Measurements from ENCODE around the gene COL4A1.

GRCh38 chr13:110293037-110293436 is 13.9 kb downstream of the COL4A1 start:
- TF ChIP-seq EZH2 (IDR thresholded peaks at IDR 0.05; ENCODE audit: insufficient read depth, poor library complexity, severe bottlenecking) (no peak), EZH2phosphoT487 (IDR thresholded peaks at IDR 0.05; ENCODE audit: insufficient read depth, low read depth) (no peak)

Measured in GM23248 (cell line).